K562 (cell line): ENCODE data around the gene GGT6. TPM values are rescaled to one million over a fixed set of nuclear protein-coding genes. Genes with fewer than 3 reads are reported as not detected.

Source experiments
- ARID2 ChIP-seq: fragments of 450-650 bp; IDR thresholded peaks from 2 replicates; pipeline ENCODE4 v1.6.1; 2017; ENCODE audit warnings: antibody characterized with exemption, mild to moderate bottlenecking
- HNRNPL ChIP-seq: fragments of 200-400 bp; formaldehyde crosslinking; IDR thresholded peaks from 2 replicates; pipeline ENCODE4 v1.6.1; 2017; ENCODE audit warnings: low read depth, mild to moderate bottlenecking, low read length
- MEF2D ChIP-seq: conservative IDR thresholded peaks from 2 replicates; pipeline ENCODE4 v1.6.1; 2016; ENCODE audit warnings: low read depth, missing genetic modification characterization, missing compliant biosample characterization
- NCOA6 ChIP-seq: fragments of 450-650 bp; IDR thresholded peaks from 2 replicates; pipeline ENCODE4 v1.6.1; 2017; ENCODE audit warnings: mild to moderate bottlenecking
- ZKSCAN1 ChIP-seq: fragments of 150-350 bp; IDR thresholded peaks from 2 replicates; pipeline ENCODE4 v1.6.1; 2016; ENCODE audit warnings: low read depth, low read length
- ZNF41 ChIP-seq: fragments of 250-450 bp; sonication (Bioruptor Pico); conservative IDR thresholded peaks from 2 replicates; pipeline ENCODE4 v1.4.0; 2020; ENCODE audit warnings: mild to moderate bottlenecking
- polyA plus RNA-seq, 8 experiments: library from polyadenylated mRNA; depleted of rRNA in 4 of 8; stranded (reverse) in 5 of 8; unstranded in 3 of 8; fragments of >200 nt; fragmentation: Nextera tagmentation in 2 of 8; fragmentation: Illumina TruSeq in 1 of 8; extraction: Ambion mirVana in 2 of 8; extraction: Trizol in 1 of 8; gene quantifications; 2 replicates each; pipeline versions ENCODE4 v1.2.1 to v1.2.3, GENCODE V29; 2011 to 2014; ENCODE audit warnings: inconsistent platforms in 1 of 8, missing spikeins in 1 of 8
- total RNA-seq, 7 experiments: library from RNA; depleted of rRNA in 6 of 7; stranded (reverse); fragments of >200 nt in 6 of 7; fragmentation: Illumina TruSeq in 2 of 7; extraction: Trizol in 2 of 7; gene quantifications; 2 replicates each; pipeline versions ENCODE4 v1.2.1 to v1.2.3, GENCODE V29; 2011 to 2021; ENCODE audit warnings: low replicate concordance in 1 of 7
- TF ChIP-seq, protein P1 (sequence below), 2 experiments: IDR thresholded peaks; 2 replicates each; pipeline ENCODE4 v1.6.1; 2011; ENCODE audit warnings: borderline replicate concordance in 1 of 2, control low read depth in 1 of 2, low read depth in 1 of 2, low read length in 1 of 2, mild to moderate bottlenecking in 1 of 2, mixed read lengths in 1 of 2, moderate library complexity in 1 of 2; ENCODE audit not compliant: insufficient read depth in 1 of 2, insufficient read length in 1 of 2, poor library complexity in 1 of 2, severe bottlenecking in 1 of 2; ENCODE audit errors: extremely low read depth in 1 of 2
- TF ChIP-seq, protein P2 (sequence below): sonication (generic); formaldehyde crosslinking; IDR thresholded peaks from 2 replicates; pipeline ENCODE4 v1.8.1; 2023; ENCODE audit warnings: mild to moderate bottlenecking, missing genetic modification reagents

Gene GGT6
- total and polyA plus RNA-seq, 9 of the 15 experiments (the other 6 are each of a cell fraction or from before 2014, with no cell fraction given), result 0.09 TPM; not detected in 8

DNA sequence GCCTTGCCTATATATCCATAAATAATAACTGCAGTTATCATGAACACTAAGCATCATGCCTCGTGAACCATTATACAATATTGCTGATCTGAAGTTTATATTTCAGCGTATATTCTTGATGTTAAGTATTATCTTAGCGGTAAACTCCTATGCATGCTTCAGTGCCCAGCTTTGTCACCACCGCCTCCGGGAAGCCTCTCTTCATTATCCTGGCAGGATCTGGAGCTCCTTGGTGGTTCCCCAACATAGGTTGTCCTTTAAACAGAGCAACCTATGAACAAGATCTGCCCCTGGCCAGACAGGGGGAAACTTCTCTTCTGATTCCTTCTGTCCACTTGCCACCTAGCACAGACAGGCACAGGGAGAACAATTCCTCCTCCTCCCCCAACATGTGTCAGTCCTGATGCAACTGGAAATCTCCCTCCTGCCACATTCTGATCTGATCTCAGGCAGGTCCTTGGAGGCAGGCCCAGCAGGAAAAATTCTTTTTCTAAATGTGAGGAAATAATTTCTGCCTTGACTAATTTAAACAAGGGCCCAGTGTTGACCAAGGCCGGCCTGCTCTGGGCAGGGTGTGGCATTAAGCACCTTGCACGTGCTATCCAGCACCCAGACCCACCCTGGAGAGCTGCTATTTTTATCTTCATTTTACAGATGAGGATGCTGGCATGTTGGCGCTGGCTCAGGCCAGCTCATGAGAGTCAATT is 39.3 kb downstream of the GGT6 start (continued):
- TF ChIP-seq, protein P1, sequence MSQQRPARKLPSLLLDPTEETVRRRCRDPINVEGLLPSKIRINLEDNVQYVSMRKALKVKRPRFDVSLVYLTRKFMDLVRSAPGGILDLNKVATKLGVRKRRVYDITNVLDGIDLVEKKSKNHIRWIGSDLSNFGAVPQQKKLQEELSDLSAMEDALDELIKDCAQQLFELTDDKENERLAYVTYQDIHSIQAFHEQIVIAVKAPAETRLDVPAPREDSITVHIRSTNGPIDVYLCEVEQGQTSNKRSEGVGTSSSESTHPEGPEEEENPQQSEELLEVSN (IDR thresholded peaks at IDR 0.05; ENCODE audit: borderline replicate concordance in 1 of 2, extremely low read depth in 1 of 2, insufficient read depth in 1 of 2, insufficient read length in 1 of 2, low read depth in 1 of 2, low read length in 1 of 2, poor library complexity in 1 of 2, severe bottlenecking in 1 of 2), result no peak
- no peak for TF ChIP-seq NCOA6
- TF ChIP-seq ZKSCAN1, result no peak
- TF ChIP-seq MEF2D (tag), result no peak
- TF ChIP-seq, protein P2, sequence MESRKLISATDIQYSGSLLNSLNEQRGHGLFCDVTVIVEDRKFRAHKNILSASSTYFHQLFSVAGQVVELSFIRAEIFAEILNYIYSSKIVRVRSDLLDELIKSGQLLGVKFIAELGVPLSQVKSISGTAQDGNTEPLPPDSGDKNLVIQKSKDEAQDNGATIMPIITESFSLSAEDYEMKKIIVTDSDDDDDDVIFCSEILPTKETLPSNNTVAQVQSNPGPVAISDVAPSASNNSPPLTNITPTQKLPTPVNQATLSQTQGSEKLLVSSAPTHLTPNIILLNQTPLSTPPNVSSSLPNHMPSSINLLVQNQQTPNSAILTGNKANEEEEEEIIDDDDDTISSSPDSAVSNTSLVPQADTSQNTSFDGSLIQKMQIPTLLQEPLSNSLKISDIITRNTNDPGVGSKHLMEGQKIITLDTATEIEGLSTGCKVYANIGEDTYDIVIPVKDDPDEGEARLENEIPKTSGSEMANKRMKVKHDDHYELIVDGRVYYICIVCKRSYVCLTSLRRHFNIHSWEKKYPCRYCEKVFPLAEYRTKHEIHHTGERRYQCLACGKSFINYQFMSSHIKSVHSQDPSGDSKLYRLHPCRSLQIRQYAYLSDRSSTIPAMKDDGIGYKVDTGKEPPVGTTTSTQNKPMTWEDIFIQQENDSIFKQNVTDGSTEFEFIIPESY (CRISPR knock-in tag), result no peak
- TF ChIP-seq ZNF41, result no peak
- TF ChIP-seq ARID2, result no peak
- TF ChIP-seq HNRNPL, result no peak
- TF ChIP-seq, all 486 proteins: peak for 0
